Prostate gland (tissue), 2 donors: ENCODE data around the gene APOL3. TPM values are rescaled to one million over a fixed set of nuclear protein-coding genes. Genes with fewer than 3 reads are reported as not detected.
"Not testable (repeated sequence)": the region's sequence is repeated elsewhere in the genome, so short reads cannot be mapped to it uniquely, and the experiment has no call there.

ENCODE experiments used
- DNase-seq: peaks from one replicate; pipeline ENCODE4 v3.0.0-alpha.2; 2019; ENCODE audit warnings: low spot score
- H3K27ac ChIP-seq, 2 donors: fragments of 200-600 bp; sonication (generic); 2 replicates each; pipeline ENCODE4 v1.5.1; 2017 to 2019
- H3K27me3 ChIP-seq: fragments of 200-600 bp; sonication (generic); replicated peaks from 2 replicates; pipeline ENCODE4 v1.5.1; 2019; ENCODE audit not compliant: insufficient read depth
- H3K36me3 ChIP-seq, 2 donors: fragments of 200-600 bp; sonication (generic); 1 replicate in 1 of 2; 2 replicates in 1 of 2; pipeline versions ENCODE4 v1.5.1 to v1.8.1; 2017 to 2019
- H3K4me1 ChIP-seq: fragments of 200-600 bp; sonication (generic); replicated peaks from 2 replicates; pipeline ENCODE4 v1.5.1; 2019
- H3K4me3 ChIP-seq, 2 donors: fragments of 200-600 bp; sonication (generic); 2 replicates each; pipeline ENCODE4 v1.5.1; 2017 to 2019
- H3K9me3 ChIP-seq: fragments of 200-600 bp; sonication (generic); 2 replicates; pipeline ENCODE4 v1.5.1; 2017
- POLR2A ChIP-seq: fragments of 450-650 bp; IDR thresholded peaks from one replicate; pipeline ENCODE4 v1.6.1; 2016; ENCODE audit warnings: antibody characterized with exemption, mild to moderate bottlenecking
- POLR2AphosphoS5 ChIP-seq: sonication (generic); formaldehyde crosslinking; IDR thresholded peaks from one replicate; pipeline ENCODE4 v1.6.1; 2017; ENCODE audit warnings: antibody characterized with exemption
- WGBS: methylation state at CpG from one replicate; pipeline ENCODE4 v1.1.5; 2018; 5-methylcytosine and 5-hydroxymethylcytosine counted together
- intact Hi-C: fragments of 100-400 bp; cut with DNase I; formaldehyde crosslinking; loops from one replicate; pipeline ENCODE4 v1.14.2; 2022
- total RNA-seq, 2 donors: library from RNA; depleted of rRNA; stranded (reverse); fragments of >200 nt; gene quantifications; one replicate each; pipeline ENCODE4 v1.1.0, GENCODE V29; 2016
- TF ChIP-seq, protein P1 (sequence below), 4 experiments: fragments of 200-600 bp in 2 of 4; fragments of 450-650 bp in 2 of 4; sonication (generic) in 2 of 4; IDR thresholded peaks; 1 replicate in 3 of 4; 2 replicates in 1 of 4; pipeline ENCODE4 v1.5.1; 2016 to 2019; ENCODE audit warnings: antibody characterized with exemption in 4 of 4, mild to moderate bottlenecking in 2 of 4, moderate library complexity in 2 of 4

Gene APOL3
- total RNA-seq, 2 donors from 2014 or later: 18.8 to 32.2 TPM

DNA sequence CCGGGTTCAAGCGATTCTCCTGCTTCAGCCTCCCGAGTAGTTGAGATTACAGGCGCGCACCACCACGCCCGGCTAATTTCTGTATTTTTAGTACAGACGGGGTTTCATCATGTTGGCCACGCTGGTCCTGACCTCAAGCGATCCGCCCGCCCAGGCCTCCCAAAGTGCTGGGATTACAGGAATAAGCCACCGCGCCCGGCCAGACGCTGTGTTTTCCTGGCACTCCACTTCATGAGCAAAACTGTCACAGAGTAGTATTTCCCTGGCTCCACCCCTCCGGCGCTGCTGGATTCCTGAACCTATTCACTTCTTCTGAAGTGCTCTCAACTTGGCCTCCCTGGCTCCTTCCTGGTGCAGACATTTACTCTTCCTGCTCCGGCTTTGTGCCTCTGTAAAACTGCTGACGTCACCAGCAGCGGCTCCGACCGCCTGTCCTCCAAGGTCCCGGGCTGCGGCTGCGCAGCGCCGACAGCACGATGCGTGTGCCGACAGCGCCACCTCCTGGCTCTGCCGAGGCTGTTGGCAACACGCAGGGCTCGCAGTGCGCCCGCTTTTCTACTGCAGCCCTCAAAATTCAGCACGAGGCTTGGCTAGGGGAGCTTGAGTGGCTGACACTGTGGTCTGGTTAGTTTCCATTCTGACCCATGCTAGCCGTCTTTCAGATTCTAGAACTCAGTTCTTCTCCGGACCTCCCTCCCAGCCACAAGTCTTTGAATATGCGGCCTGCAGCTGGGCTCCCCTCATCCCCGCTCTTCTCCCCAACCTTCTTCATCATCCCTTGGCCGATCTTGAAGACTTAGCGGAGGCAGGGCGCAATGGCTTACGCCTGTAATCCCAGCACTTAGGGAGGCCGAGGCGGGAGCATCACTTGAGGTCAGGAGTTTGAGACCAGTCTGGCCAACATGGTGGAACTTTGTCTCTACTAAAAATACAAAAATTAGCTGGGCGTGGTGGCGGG lies 36.6 kb downstream of the APOL3 start:
- peak; percentile 95 for DNase-seq
- 33% methylated on average over 50 of the region's 50 CpGs for WGBS
- H3K4me3 ChIP-seq: no peak overlapping the region
- TF ChIP-seq POLR2AphosphoS5: peak; percentile 97
- TF ChIP-seq, protein P1, sequence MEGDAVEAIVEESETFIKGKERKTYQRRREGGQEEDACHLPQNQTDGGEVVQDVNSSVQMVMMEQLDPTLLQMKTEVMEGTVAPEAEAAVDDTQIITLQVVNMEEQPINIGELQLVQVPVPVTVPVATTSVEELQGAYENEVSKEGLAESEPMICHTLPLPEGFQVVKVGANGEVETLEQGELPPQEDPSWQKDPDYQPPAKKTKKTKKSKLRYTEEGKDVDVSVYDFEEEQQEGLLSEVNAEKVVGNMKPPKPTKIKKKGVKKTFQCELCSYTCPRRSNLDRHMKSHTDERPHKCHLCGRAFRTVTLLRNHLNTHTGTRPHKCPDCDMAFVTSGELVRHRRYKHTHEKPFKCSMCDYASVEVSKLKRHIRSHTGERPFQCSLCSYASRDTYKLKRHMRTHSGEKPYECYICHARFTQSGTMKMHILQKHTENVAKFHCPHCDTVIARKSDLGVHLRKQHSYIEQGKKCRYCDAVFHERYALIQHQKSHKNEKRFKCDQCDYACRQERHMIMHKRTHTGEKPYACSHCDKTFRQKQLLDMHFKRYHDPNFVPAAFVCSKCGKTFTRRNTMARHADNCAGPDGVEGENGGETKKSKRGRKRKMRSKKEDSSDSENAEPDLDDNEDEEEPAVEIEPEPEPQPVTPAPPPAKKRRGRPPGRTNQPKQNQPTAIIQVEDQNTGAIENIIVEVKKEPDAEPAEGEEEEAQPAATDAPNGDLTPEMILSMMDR (IDR thresholded peaks at IDR 0.05): peak; percentile 95 to 100 (median 100)
- TF ChIP-seq POLR2A: peak; percentile 56
- no peaks in the 10 kb centered on the region for H3K9me3 ChIP-seq
- peak overlapping the region; percentile 83 to 87 for H3K27ac ChIP-seq
- H3K36me3 ChIP-seq: no peaks in the 10 kb centered on the region
- intact Hi-C loops: loop anchor here (1.0 to 10.0 kb wide), 4 partner anchors 58 to 689 kb away; no protein-coding TSS in a partner anchor
- H3K4me1 ChIP-seq: no peaks in the 10 kb centered on the region
- H3K27me3 ChIP-seq: no peaks in the 10 kb centered on the region

DNA sequence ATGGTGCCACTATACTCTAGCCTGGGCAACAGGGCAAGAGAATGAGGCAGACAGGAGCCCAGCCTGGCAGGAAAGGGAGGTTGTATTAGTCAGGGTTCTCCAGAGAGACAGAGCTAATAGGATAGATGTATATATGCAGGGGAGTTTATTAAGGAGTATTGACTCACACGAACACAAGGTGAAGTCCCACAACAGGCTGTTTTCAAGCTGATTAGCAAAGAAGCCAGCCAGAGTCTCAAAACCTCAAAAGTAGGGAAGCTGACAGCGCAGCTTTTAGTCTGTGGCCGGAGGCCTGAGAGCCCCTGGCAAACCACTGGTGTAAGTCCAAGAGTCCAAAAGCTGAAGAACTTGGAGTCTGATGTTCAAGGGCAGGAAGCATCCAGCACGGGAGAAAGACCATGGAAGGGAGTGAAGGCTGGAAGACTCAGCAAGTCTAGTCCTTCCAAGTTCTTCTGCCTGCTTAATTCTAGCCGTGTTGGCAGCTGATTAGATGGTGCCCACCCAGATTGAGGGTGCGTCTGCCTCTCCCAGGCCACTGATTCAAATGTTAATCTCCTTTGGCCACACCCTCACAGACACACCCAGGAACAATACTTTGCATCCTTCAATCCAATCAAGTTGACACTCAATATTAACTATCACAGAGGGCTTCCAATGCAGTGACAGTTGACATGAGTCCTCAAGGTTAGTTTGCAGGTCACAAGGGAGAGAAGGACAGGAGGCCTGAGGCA lies 39.8 kb downstream of the APOL3 start:
- H3K27ac ChIP-seq, H3K4me1 ChIP-seq, H3K9me3 ChIP-seq, H3K4me3 ChIP-seq, DNase-seq, H3K36me3 ChIP-seq, H3K27me3 ChIP-seq: not testable (repeated sequence)
- WGBS: 69% methylated on average over 6 of the region's 6 CpGs
- intact Hi-C loops: loop anchor here (10.0 kb wide), 1 partner anchor 686 kb away; no protein-coding TSS in a partner anchor

DNA sequence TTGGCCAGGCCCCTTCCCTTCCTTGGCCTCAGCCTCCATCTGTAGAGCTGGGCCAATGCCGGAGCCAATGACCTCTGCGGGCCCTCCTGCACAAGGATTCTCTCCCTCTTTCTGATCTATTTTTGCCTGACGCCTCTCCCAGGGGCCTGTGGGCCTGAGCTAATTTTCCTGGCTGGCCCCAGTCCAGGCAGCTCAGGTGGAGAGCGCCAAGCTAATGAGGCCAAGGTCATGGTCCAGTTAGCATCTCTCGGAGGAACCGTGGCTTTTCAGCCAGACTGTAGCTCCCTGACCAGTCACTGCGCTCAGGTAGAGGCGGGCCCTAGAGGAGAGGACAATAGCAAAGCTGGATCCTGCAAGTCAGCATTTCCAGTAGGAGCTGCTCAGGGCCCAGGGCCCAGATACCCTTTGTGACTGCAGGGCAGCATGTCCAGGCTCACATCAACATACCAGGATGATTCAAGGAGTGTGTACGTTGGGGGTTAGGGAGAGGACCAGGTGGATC lies 43.5 kb downstream of the APOL3 start:
- H3K27ac ChIP-seq: no peak overlapping the region
- H3K4me1 ChIP-seq: no peaks in the 10 kb centered on the region
- H3K36me3 ChIP-seq: no peaks in the 10 kb centered on the region
- WGBS: 80% methylated on average over 9 of the region's 9 CpGs
- TF ChIP-seq, protein P1 (IDR thresholded peaks at IDR 0.05): no peak
- TF ChIP-seq POLR2A: no peak
- TF ChIP-seq POLR2AphosphoS5: no peak
- no peaks in the 10 kb centered on the region for H3K27me3 ChIP-seq
- no peak for DNase-seq
- H3K9me3 ChIP-seq: no peaks in the 10 kb centered on the region
- intact Hi-C loops: no loop called here
- no peak overlapping the region for H3K4me3 ChIP-seq

DNA sequence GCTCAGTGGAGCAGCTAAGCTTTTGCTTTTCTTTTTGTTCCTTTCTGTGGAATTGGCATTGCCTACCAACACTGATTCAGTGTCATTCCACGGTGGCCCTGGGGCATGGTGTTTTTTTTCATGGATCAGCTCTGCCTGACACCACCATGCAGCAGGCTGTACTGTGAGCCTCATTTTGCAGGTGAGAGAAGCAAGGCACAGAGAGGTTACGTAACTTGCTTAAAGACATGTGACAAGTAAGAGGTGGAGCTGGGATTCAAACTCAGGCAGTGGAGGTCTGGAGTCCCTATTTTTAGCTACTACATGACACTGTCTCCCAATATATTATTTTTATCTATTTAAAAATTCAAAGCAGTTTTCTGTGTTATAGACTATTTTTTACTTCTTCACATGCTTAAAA lies 44.4 kb downstream of the APOL3 start:
- DNase-seq: no peak
- intact Hi-C loops: no loop called here
- H3K4me3 ChIP-seq: no peak overlapping the region
- TF ChIP-seq, protein P1 (IDR thresholded peaks at IDR 0.05): no peak
- no peak for TF ChIP-seq POLR2AphosphoS5
- TF ChIP-seq POLR2A: no peak
- no peak overlapping the region for H3K27ac ChIP-seq
- 72% methylated on average over 2 of the region's 2 CpGs for WGBS
- no peaks in the 10 kb centered on the region for H3K27me3 ChIP-seq
- H3K36me3 ChIP-seq: no peaks in the 10 kb centered on the region
- H3K4me1 ChIP-seq: no peaks in the 10 kb centered on the region
- no peaks in the 10 kb centered on the region for H3K9me3 ChIP-seq

DNA sequence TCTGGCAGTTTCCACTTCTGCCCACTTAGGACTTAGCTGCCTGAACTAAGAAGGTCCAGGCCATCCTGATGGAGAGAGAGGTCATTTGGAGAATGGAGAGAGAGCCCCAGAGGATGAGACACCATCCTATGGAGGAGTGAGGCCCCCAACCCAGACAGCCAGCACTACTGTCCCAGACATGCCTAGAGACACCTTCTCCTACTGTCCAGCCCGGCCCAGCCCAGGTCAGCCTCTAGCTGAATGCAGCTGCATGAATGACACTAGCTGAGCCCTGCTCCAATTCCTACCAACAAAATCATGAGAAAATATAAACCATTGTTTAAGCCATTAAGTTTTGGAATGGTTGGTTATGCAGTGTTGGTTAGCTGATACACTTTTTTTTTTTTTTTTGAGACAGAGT lies 47.4 kb downstream of the APOL3 start:
- no peaks in the 10 kb centered on the region for H3K9me3 ChIP-seq
- no peaks in the 10 kb centered on the region for H3K27me3 ChIP-seq
- no peaks in the 10 kb centered on the region for H3K36me3 ChIP-seq
- H3K27ac ChIP-seq: no peak overlapping the region
- intact Hi-C loops: no loop called here
- DNase-seq: no peak
- H3K4me3 ChIP-seq: no peak overlapping the region
- H3K4me1 ChIP-seq: no peaks in the 10 kb centered on the region
- TF ChIP-seq, protein P1 (IDR thresholded peaks at IDR 0.05): no peak
- no peak for TF ChIP-seq POLR2AphosphoS5
- TF ChIP-seq POLR2A: no peak
- 87% methylated on average over 1 of the region's 1 CpG for WGBS
